GM21825 (cell line): Measurements from ENCODE around the gene CTSW.
A peak's percentile ranks its signal among the peaks of the same experiment; 100 is the strongest.

Experiments
- ATAC-seq: cut with Tn5 transposase; IDR thresholded peaks from one replicate; pipeline ENCODE4 v1.9.1; 2021; ENCODE audit warnings: mild to moderate bottlenecking, moderate library complexity; ENCODE audit not compliant: unreplicated experiment

The CTSW gene

DNA sequence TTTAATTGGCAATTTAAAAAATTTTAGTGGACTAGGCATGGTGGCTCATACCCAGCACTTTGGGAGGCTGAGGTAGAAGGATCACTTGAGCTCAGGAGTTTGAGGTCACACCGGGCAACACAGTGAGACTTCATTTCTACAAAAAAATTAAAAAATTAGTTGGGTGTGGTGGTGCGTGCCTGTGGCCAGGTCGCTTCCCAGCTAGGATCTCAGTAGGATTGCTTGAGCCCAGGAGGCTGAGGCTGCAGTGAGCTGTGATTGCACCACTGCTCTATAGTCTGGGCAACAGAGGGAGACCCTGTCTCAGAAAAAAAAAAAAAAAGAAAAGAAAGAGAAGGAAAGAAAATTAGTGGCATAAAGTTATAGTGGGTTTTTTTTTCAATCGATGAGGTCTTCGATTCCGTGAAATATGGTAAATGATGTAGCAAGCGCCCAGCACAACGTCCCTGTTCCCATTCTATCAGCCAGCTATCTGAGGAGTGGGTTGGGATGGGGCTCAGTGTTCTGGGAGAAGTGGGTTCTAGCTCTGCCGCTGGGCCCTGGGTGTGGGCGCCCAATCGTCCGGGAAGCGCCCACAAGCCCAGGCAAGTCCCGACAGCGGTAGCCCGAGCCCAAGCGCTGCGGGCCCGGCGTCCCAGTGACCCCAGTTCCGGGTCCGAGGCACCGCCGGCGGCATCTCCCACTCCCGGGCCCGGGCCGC is 19.2 kb downstream of the CTSW start:
- ATAC-seq = no peak

DNA sequence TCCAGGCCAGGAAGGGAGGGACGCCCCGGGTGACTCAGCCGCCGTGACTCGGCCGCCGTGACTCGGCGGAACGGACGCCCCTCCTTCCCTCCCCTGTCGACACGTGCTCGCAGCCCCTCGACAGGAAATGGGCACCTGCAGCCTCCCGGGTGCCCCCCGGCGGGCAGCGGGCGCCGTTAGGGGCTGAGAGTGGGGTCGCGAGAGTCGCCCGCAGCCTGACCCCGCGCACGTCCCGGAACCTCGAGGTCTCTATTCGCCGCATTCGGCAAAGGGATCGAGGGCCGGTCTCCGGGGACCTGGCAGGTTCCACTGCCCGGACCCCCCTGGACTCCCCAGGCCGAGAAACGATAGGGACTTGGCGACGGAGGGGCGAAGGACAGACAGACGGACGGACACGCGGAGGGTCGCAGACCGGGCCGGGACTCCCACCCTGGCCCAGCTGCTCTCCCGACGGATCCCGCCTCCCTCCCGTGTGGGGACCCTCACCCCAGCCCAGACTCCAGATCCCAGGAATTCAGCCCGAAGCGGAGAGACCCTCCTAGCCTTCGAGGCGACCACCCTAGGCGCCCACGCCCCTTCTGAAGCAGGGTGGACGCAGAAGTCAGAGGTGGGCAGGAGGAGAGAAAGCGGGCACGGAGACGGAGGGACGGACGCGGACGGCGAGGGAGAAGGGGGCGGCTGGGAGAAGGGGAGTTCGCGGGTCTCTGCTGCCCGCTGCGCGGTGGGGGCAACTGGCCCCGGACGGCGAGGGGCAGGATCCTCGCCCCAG is 19.9 kb downstream of the CTSW start:
- ATAC-seq = peak; percentile 4

- peak; percentile 69 for ATAC-seq
Measured at GRCh38 chr11:65900125-65900898, 20.7 kb downstream of the CTSW start, which contains the start of gene FOSL1. Gene FOSL1 (minus strand): TSS chr11:65900388. CDS start chr11:65900339, 49 bp downstream.

DNA sequence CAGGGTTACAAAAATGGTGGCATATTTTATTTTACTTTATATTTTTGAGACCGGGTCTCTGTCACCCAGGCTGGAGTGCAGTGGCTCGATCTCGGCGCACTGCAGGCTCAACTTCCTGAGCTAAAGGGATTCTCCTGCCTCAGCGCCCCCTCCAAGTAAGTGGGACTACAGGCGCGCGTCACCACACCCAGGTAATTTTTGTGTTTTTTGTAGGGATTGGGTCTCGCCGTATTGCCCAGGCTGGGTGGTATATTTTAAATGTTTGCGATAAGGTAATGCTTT is 21.2 kb downstream of the CTSW start:
- no peak for ATAC-seq

DNA sequence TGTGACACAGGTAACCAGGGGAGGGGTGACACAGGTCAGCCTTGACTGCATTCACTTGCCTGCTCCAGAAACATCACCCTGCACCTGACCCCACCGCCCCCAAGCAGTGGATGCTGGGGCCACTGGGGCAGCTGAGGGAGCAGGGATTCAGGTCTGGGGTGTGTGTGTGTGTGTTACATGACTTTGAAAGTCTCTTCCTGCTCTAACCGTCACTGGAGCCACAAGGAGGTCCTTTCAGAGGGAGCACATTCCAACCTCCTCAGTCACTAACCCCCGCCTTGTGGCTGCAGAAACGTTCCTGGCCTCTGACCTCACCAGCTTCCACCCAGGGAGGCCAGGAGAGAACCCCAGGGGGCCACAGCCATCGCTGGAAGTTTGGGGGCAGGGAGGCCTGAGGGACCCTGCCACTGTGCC is 23.4 kb downstream of the CTSW start:
- no peak for ATAC-seq

DNA sequence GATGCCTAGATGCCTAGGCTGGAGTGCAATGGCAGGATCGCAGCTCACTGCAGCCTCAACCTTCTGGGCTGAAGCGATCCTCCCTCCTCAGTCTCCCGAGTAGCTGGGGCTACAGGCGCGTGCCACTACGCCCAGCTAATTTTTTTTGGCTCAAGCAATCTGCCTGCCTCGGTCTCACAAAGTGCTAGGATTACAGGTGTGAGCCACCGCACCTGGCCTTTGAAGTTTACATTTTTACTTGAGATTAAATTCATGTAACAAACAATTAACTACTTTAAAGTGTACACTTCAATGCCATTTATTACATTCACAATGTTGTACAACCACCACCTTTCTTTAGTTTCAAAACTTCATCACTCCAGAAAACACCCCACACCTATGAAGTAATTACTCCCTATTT is 24.1 kb downstream of the CTSW start:
- ATAC-seq = no peak

GRCh38 chr11:65906602-65907001 is 27.0 kb downstream of the CTSW start:
- ATAC-seq = no peak

DNA sequence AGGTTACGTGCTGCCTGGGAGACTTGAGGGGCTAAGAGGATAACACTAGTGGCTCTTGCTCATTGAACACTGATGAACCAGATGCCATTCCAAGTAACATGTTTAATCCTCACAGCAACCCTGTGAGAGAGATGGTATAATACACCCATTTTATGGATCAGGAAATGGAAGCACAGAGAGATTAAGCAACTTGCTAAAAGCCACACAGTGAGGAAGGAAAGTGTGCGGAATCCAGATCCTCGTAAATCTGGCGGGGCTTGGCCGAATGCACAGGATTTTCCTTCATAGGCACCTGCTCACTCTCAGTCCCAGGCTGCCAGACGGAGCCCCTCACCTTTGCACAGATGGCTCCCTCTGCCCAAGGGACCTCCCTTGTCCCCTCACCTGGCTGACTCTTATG is 28.2 kb downstream of the CTSW start:
- ATAC-seq = no peak

DNA sequence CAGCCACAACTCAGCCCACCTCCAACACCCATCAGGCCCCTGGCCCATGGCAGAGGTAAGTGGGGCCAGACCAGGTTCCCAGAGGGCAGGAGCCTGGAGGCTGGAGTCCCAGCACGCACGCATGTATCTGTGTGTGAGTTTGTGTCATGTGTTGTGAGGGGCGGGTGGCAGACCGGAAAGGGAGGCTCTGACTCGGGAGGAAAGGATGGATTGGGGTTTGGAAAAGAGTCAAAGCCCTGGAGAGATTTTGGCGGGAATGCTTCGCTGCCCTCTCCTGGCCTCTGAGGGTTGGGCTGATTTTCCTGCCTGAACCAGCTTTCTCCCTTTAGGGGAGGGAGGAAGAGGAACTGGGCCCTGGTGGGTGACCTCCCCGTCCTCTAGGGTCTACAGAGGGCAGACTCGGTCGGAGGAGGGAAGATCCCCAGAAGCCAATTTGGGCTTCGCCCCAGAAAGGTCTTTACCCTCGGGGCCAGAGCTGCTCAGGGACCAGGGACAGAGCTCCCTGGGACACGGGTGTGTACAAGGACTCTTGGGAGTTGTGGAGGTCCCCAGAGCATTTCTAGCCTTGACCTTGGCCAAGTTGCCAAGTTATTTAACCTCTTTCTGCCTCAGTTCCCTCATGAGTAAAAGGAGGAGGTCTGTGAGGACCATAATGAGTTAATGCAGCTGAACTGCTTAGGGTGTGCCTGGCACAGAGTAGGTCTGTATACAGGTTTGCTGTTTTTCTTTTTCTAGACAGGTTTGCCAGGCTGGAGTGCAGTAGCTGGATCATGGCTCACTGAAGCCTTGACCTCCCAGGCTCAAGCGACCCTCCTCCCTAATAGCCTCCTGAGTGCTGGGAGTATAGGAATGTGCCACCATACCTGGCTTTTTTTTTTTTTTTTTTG is 32.3 kb downstream of the CTSW start:
- ATAC-seq = no peak

DNA sequence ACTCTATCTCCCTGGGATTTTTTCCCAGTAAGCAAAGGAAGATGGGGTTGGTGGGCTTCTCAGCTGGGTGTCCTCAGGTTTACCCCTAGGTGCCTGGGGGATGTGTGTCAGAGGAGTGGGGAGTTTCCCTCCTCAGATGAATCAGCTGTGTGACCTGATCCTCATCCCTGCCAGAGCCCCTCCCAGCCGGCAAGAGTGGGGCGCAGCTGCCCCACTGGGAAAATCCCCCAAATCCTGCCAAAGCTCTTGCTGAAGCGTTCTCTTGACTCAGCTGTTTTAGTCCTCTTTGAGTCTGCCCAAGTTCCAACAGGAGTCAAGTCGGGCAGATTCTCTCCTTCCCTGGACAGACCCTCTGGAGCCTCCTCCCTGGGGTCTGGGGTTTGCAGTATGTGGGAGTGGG is 33.2 kb downstream of the CTSW start:
- no peak for ATAC-seq

GRCh38 chr11:65915101-65915820 is 35.6 kb downstream of the CTSW start:
- no peak for ATAC-seq

DNA sequence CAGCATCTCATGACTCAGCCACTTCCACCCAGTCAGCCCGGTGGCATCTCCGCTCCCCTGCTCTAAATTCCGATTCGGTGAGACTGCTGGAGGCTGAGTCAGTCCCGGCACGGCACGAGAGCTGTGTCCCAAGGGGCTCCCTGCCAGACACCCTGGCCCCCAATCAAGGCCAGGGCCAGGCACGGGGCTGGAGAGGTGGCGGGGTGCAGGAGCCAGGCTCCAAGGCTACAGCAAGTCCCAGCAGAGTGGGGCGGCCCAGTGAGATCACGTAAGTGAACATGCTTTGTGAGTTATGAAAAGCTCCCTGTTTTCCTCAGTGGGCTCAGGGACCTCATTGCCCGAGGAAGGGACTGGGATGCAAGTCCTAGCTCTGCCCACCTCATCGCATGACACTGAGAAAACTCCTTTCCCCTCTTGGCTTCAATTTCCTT is 36.2 kb downstream of the CTSW start:
- no peak for ATAC-seq

DNA sequence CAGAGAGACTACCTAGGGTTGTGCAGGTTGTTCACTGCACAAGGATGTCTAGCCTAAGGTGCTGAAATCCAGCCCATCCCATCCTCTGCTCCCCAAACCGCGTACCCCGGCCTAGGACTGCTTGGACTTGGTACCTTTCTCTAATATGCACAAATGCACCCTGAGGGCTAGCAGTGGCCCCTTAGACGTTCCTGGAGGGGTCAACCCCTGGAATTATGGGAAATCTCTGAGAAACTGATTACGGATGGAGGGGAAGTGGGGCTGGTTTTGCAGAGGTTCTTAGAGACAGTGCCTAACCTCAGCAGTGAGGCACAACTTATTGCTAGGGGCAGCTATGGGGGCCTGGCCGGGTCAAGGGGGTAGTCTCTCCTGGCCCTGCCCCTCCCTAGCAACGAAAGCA is 36.8 kb downstream of the CTSW start:
- no peak for ATAC-seq

DNA sequence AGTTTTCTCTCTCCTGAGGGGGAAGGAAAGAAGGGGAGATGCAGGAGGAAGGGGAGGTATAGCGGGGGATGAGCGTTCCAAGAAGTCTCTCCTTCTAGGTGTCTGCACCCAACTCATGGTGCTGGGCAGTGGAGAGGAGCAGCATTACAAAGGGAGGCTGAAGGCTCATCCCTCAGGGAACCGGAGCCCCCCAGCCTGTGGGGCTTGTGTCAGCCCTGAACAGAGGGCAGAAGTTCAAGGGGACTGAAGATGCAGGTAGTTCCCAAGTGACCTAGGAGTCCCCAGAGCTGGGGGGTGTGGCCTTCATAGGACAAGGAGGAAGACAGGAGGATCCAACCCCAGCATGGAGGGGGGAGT is 37.4 kb downstream of the CTSW start:
- ATAC-seq = no peak

DNA sequence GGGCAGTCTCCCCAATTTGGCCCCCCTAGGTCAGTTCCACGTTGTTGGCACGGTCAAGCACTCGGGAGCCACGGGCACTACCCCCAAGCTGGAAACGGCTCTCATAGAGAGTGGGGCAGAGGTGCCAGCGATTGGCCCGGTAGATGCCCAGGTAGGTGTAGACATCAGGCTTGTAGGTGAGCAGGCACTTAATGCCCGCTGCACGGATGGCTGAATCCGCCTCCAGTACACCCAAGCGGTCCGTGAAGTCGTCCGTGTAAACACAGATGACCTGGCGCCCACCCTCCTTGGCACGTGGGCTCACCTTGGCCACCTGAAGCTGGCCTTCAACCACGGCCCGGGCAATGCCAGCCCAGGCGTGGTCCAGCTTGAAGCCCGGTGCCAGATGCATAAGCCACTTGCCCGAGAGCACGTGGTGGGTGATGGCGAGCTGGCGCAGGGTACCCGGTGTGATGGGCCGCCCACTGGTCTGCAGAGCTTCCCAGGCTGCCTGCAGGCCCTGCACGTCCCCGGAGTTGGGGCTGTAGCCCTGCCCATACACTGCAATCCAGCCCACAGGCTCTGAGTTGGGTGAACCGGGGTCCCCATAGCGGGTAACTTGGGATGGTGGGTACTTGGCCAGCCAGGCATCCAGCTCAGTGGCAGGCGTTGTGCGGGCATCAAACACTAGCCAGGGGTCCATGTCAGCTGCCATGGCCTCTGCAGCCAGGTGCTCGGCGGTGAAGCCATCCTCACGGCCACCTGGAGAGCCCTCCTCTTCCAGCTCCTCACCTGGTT is 38.0 kb downstream of the CTSW start:
- ATAC-seq = no peak

DNA sequence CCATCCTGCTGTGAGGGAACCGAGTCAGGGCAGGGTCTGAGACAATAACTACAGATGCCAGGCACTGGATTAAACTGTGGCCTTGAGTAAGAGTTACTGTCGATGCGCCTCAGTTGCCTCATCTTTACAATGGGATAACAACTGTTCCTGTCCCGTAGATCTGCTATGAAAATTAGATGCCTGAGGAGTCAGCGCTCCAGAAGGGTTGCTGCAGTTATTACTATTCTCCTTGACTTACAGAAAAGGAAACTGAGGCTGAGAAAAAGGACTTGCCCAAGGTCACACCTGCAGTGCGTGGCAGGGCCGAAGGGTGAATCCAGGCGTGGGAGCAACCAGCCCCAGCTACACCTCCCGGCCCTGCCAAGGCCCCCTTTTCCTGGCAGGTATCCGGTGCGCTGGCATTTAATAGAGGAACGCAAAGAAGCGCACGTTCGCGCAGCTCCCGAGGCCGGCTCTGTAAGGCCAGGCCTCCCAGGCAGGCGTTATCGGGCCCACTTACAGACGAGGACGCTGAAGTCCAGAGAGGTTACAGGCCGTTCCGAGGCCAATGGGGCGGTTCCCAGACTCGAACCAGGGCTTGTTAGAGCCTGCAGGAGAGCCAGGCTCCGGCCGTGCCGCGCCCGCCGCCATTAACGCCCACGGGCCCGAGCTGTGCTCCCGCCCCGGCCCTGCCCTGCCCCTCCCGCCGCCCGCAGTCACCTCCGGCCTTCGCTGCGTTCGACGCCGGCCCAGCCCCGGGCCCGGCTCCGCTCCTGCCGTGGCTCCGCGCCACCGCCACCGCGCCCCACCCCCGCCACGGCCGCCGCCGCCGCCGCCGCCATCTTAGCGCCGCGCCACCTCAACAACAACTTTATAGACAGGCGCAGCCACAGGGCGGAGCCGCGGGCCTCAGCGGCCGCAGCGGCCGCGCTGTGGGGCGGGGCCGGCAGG is 38.8 kb downstream of the CTSW start, which contains the start of gene C11orf68:
Gene C11orf68, minus strand, starts transcription at position 852 of the 930 bp plus-strand sequence. Its CDS starts 31 bp downstream, at position 821.
- peak; percentile 46 for ATAC-seq

DNA sequence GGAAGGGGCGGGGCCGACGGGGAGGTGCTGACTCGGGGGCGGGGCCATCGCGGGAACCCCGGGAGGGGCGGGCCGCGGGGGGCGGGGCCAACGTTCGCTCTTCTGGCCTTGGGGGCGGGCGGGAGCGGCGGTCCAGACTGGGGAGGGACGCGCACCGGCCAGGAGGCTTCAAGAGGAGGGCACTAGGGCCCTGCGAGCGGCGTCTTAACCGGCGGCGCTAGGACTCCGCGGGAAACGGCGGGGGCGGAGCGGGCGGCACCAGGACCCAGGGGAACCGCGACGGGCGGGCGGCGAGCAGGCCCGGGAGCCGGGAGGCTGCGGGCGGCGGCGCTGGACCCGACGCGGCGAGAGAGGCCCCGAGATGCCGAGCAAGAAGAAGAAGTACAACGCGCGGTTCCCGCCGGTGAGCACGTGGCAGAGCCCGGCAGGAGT is 39.5 kb downstream of the CTSW start, which contains the start of gene DRAP1:
Gene DRAP1, plus strand, starts transcription at position 286 of the 432 bp plus-strand sequence. Its CDS starts 76 bp downstream, at position 362.
- peak; percentile 75 for ATAC-seq
